Neural cell (in vitro differentiated cells): ENCODE measurements around the gene CYB5R2.

Experiments used
- CTCF ChIP-seq: fragments of 450-650 bp; IDR thresholded peaks from 2 replicates; pipeline ENCODE4 v1.5.1; 2014; ENCODE audit warnings: antibody characterized with exemption, mild to moderate bottlenecking, moderate library complexity; ENCODE audit not compliant: poor library complexity, severe bottlenecking
- EP300 ChIP-seq: fragments of 450-650 bp; conservative IDR thresholded peaks from 2 replicates; pipeline ENCODE4 v1.6.1; 2014; ENCODE audit warnings: antibody characterized with exemption, mild to moderate bottlenecking, moderate library complexity; ENCODE audit not compliant: poor library complexity, severe bottlenecking
- EZH2 ChIP-seq: fragments of 200-600, 300-800 bp; shearing (Covaris generic), sonication (generic); IDR thresholded peaks from 2 replicates; pipeline ENCODE4 v1.6.1; 2014; ENCODE audit warnings: antibody characterized with exemption, low read length, borderline replicate concordance, mild to moderate bottlenecking; ENCODE audit not compliant: insufficient read depth, poor library complexity, severe bottlenecking
- RAD21 ChIP-seq: fragments of 450-650 bp; conservative IDR thresholded peaks from 2 replicates; pipeline ENCODE4 v1.6.1; 2014; ENCODE audit warnings: antibody characterized with exemption, mild to moderate bottlenecking, moderate library complexity
- SMC3 ChIP-seq: fragments of 450-650 bp; conservative IDR thresholded peaks from 2 replicates; pipeline ENCODE4 v1.6.1; 2014; ENCODE audit warnings: antibody characterized with exemption, mild to moderate bottlenecking, moderate library complexity; ENCODE audit not compliant: poor library complexity
- TAF1 ChIP-seq: IDR thresholded peaks from 2 replicates; pipeline ENCODE4 v1.6.1; 2012; ENCODE audit warnings: low read depth

- TF ChIP-seq CTCF (no peak), EZH2 (no peak), RAD21 (no peak), SMC3 (no peak), TAF1 (no peak), EP300 (no peak)
These were observed 32.5 kb downstream of the CYB5R2 start for GRCh38 chr11:7640816-7641215.
